HEK293T (cell line): ENCODE data around the gene PHLPP1.

Source experiments
- ARNT ChIP-seq: fragments of 450-650 bp; IDR thresholded peaks from 2 replicates; pipeline ENCODE4 v1.6.1; 2017; ENCODE audit warnings: mild to moderate bottlenecking
- BHLHE40 ChIP-seq: fragments of 450-650 bp; IDR thresholded peaks from 2 replicates; pipeline ENCODE4 v1.6.1; 2016; ENCODE audit warnings: mild to moderate bottlenecking, moderate library complexity, borderline replicate concordance
- CTBP1 ChIP-seq: fragments of 450-650 bp; IDR thresholded peaks from 2 replicates; pipeline ENCODE4 v1.6.1; 2016; ENCODE audit warnings: borderline replicate concordance
- ELF4 ChIP-seq: fragments of 450-650 bp; IDR thresholded peaks from 2 replicates; pipeline ENCODE4 v1.6.1; 2017; ENCODE audit warnings: antibody characterized with exemption
- FOXK2 ChIP-seq: fragments of 450-650 bp; IDR thresholded peaks from 2 replicates; pipeline ENCODE4 v1.6.1; 2016; ENCODE audit warnings: mild to moderate bottlenecking
- FOXM1 ChIP-seq: fragments of 450-650 bp; IDR thresholded peaks from 2 replicates; pipeline ENCODE4 v1.6.1; 2017; ENCODE audit warnings: mild to moderate bottlenecking, borderline replicate concordance
- HDGF ChIP-seq: fragments of 450-650 bp; IDR thresholded peaks from 2 replicates; pipeline ENCODE4 v1.6.1; 2017; ENCODE audit warnings: antibody characterized with exemption, borderline replicate concordance
- LEF1 ChIP-seq: fragments of 450-650 bp; IDR thresholded peaks from 2 replicates; pipeline ENCODE4 v1.6.1; 2017; ENCODE audit warnings: mild to moderate bottlenecking, borderline replicate concordance
- NFRKB ChIP-seq: fragments of 450-650 bp; IDR thresholded peaks from 2 replicates; pipeline ENCODE4 v1.6.1; 2016; ENCODE audit warnings: mild to moderate bottlenecking, moderate library complexity
- PKNOX1 ChIP-seq: fragments of 450-650 bp; IDR thresholded peaks from 2 replicates; pipeline ENCODE4 v1.6.1; 2016
- SP1 ChIP-seq: fragments of 450-650 bp; IDR thresholded peaks from 2 replicates; pipeline ENCODE4 v1.6.1; 2017
- SUZ12 ChIP-seq: fragments of 450-650 bp; IDR thresholded peaks from 2 replicates; pipeline ENCODE4 v1.6.1; 2016; ENCODE audit warnings: mild to moderate bottlenecking
- TARDBP ChIP-seq: fragments of 450-650 bp; IDR thresholded peaks from 2 replicates; pipeline ENCODE4 v1.6.1; 2016
- ZNF384 ChIP-seq: fragments of 450-650 bp; IDR thresholded peaks from 2 replicates; pipeline ENCODE4 v1.6.1; 2016

- TF ChIP-seq CTBP1 (no peak), ARNT (no peak), ELF4 (no peak), SP1 (no peak), BHLHE40 (no peak), FOXK2 (no peak), PKNOX1 (no peak), FOXM1 (no peak), ZNF384 (no peak), NFRKB (no peak), TARDBP (no peak), SUZ12 (no peak), HDGF (no peak), LEF1 (no peak)
Observed at GRCh38 chr18:62880673-62881364, 165.5 kb downstream of the PHLPP1 start.
